Transverse colon (tissue), 4 donors: ENCODE measurements around the gene NMRK2.

Experiments used
- CTCF ChIP-seq, 5 experiments: fragments of 200-600 bp in 3 of 5; fragments of 450-650 bp in 2 of 5; sonication (generic) in 3 of 5; IDR thresholded peaks; 1 replicate in 2 of 5; 2 replicates in 3 of 5; pipeline ENCODE4 v1.5.1; 2016 to 2017; ENCODE audit warnings: antibody characterized with exemption in 5 of 5, inconsistent platforms in 3 of 5, mild to moderate bottlenecking in 2 of 5, moderate library complexity in 1 of 5
- POLR2A ChIP-seq: fragments of 450-650 bp; IDR thresholded peaks from one replicate; pipeline ENCODE4 v1.6.1; 2016; ENCODE audit warnings: antibody characterized with exemption, mild to moderate bottlenecking, moderate library complexity
- POLR2AphosphoS5 ChIP-seq, 3 donors: sonication (generic); formaldehyde crosslinking; IDR thresholded peaks; one replicate each; pipeline ENCODE4 v1.6.1; 2016; ENCODE audit warnings: antibody characterized with exemption in 3 of 3

GRCh38 chr19:3923096-3923758 is 9.6 kb upstream of the NMRK2 start:
- TF ChIP-seq CTCF (IDR thresholded peaks at IDR 0.05), result no peak
- TF ChIP-seq POLR2AphosphoS5 (IDR thresholded peaks at IDR 0.05), result no peak
- TF ChIP-seq POLR2A, result no peak
